ENCODE measurements around the gene STARD13. TPM values are rescaled to one million over a fixed set of nuclear protein-coding genes. Genes with fewer than 3 reads are reported as not detected.
"Not testable (repeated sequence)": the region's sequence is repeated elsewhere in the genome, so short reads cannot be mapped to it uniquely, and the experiment has no call there.

Gene STARD13
- total and polyA plus RNA-seq, 4 donors, result 2.7 to 15.3 (median 5.7) TPM

- H3K4me3 ChIP-seq (ENCODE audit: low read depth in 1 of 3, low read length in 3 of 3), result no peak overlapping the region
- H3K27ac ChIP-seq (ENCODE audit: low read depth in 1 of 2, low read length in 2 of 2), result no peak overlapping the region
- 94% methylated on average over 3 of the region's 3 CpGs for WGBS
- peaks cover 0 to 1% (median 0%) of the 10 kb centered on the region in 4 donors for H3K9me3 ChIP-seq (ENCODE audit: control insufficient read depth in 4 of 4, low read length in 3 of 4)
- H3K36me3 ChIP-seq (ENCODE audit: control insufficient read depth in 4 of 4, insufficient read depth in 3 of 4, low read depth in 1 of 4, low read length in 3 of 4), result peaks cover 0 to 2% (median 0%) of the 10 kb centered on the region in 4 donors
- DNase-seq (ENCODE audit: low spot score), result no peak
- no peaks in the 10 kb centered on the region for H3K27me3 ChIP-seq (ENCODE audit: control insufficient read depth in 4 of 4, insufficient read depth in 4 of 4, low read length in 3 of 4)
- no peak overlapping the region for H3K9ac ChIP-seq (ENCODE audit: low read depth in 1 of 2, low read length in 2 of 2)
- TF ChIP-seq HNF4G (IDR thresholded peaks at IDR 0.05), result no peak
- TF ChIP-seq HNF4A (conservative IDR thresholded peaks at IDR 0.05), result no peak
- TF ChIP-seq EGR1 (IDR thresholded peaks at IDR 0.05; ENCODE audit: low read depth in 2 of 2), result no peak
- TF ChIP-seq, protein P1, sequence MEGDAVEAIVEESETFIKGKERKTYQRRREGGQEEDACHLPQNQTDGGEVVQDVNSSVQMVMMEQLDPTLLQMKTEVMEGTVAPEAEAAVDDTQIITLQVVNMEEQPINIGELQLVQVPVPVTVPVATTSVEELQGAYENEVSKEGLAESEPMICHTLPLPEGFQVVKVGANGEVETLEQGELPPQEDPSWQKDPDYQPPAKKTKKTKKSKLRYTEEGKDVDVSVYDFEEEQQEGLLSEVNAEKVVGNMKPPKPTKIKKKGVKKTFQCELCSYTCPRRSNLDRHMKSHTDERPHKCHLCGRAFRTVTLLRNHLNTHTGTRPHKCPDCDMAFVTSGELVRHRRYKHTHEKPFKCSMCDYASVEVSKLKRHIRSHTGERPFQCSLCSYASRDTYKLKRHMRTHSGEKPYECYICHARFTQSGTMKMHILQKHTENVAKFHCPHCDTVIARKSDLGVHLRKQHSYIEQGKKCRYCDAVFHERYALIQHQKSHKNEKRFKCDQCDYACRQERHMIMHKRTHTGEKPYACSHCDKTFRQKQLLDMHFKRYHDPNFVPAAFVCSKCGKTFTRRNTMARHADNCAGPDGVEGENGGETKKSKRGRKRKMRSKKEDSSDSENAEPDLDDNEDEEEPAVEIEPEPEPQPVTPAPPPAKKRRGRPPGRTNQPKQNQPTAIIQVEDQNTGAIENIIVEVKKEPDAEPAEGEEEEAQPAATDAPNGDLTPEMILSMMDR (IDR thresholded peaks at IDR 0.05; ENCODE audit: low read depth, low read length, missing input control), result no peak
- no peak for TF ChIP-seq YY1 (IDR thresholded peaks at IDR 0.05)
- TF ChIP-seq FOXA1 (IDR thresholded peaks at IDR 0.05), result no peak
- TF ChIP-seq, protein P2, sequence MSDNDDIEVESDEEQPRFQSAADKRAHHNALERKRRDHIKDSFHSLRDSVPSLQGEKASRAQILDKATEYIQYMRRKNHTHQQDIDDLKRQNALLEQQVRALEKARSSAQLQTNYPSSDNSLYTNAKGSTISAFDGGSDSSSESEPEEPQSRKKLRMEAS (IDR thresholded peaks at IDR 0.05), result no peak
- TF ChIP-seq TAF1 (conservative IDR thresholded peaks at IDR 0.05), result no peak
- TF ChIP-seq GABPA (IDR thresholded peaks at IDR 0.05 in 1 of 2, conservative IDR thresholded peaks at IDR 0.05 in 1 of 2), result no peak
- no peaks in the 10 kb centered on the region for H3K4me1 ChIP-seq (ENCODE audit: control insufficient read depth in 4 of 4, insufficient read depth in 4 of 4, low read length in 3 of 4)
Observed at GRCh38 chr13:33244210-33244906, 41.2 kb downstream of the STARD13 start.

DNA sequence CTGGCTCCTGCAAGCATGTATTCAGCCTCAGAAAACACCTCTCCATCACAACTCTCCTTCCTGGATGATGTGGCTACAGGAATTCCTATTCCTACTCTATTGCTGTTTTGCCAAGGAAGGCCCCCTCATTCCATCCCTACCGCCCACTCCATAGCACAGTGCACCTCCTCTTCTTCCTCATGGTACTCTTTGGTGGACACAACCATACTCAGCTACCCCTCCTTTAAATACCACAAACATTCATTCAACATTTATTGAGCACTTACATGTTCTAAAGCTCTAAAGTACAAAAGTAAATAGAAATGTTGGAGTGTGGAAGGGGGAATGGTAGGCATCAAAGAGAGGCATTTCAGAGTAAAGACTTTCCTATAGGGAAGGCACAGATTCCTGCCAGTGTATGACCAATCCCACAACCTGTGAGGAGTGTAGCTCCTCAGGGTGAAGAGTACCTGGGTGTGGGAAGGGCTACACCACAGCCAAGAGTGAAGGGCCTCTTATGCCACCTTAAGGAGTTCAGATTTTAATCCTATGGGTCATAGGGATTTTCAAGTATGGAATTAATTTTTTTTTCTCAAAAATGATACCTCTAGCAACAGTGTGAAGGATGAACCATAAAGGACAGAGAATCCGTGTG lies 42.5 kb downstream of the STARD13 start:
- over 99% methylated on average over 2 of the region's 2 CpGs for WGBS
- H3K9me3 ChIP-seq (ENCODE audit: control insufficient read depth in 4 of 4, low read length in 3 of 4), result peaks cover 0 to 1% (median 0%) of the 10 kb centered on the region in 4 donors
- no peak for DNase-seq (ENCODE audit: low spot score)
- H3K4me3 ChIP-seq (ENCODE audit: low read depth in 1 of 3, low read length in 3 of 3), result no peak overlapping the region
- no peak overlapping the region for H3K27ac ChIP-seq (ENCODE audit: low read depth in 1 of 2, low read length in 2 of 2)
- no peaks in the 10 kb centered on the region for H3K27me3 ChIP-seq (ENCODE audit: control insufficient read depth in 4 of 4, insufficient read depth in 4 of 4, low read length in 3 of 4)
- no peak for TF ChIP-seq FOXA2 (IDR thresholded peaks at IDR 0.05)
- TF ChIP-seq NR2F2 (IDR thresholded peaks at IDR 0.05), result no peak
- TF ChIP-seq, protein P2 (IDR thresholded peaks at IDR 0.05), result no peak
- TF ChIP-seq RAD21 (IDR thresholded peaks at IDR 0.05), result no peak
- no peak for TF ChIP-seq YY1 (IDR thresholded peaks at IDR 0.05)
- TF ChIP-seq, protein P3, sequence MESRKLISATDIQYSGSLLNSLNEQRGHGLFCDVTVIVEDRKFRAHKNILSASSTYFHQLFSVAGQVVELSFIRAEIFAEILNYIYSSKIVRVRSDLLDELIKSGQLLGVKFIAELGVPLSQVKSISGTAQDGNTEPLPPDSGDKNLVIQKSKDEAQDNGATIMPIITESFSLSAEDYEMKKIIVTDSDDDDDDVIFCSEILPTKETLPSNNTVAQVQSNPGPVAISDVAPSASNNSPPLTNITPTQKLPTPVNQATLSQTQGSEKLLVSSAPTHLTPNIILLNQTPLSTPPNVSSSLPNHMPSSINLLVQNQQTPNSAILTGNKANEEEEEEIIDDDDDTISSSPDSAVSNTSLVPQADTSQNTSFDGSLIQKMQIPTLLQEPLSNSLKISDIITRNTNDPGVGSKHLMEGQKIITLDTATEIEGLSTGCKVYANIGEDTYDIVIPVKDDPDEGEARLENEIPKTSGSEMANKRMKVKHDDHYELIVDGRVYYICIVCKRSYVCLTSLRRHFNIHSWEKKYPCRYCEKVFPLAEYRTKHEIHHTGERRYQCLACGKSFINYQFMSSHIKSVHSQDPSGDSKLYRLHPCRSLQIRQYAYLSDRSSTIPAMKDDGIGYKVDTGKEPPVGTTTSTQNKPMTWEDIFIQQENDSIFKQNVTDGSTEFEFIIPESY (IDR thresholded peaks at IDR 0.05), result no peak
- TF ChIP-seq GABPA (IDR thresholded peaks at IDR 0.05 in 1 of 2, conservative IDR thresholded peaks at IDR 0.05 in 1 of 2), result no peak
- peaks cover 0 to 2% (median 0%) of the 10 kb centered on the region in 4 donors for H3K36me3 ChIP-seq (ENCODE audit: control insufficient read depth in 4 of 4, insufficient read depth in 3 of 4, low read depth in 1 of 4, low read length in 3 of 4)
- H3K4me1 ChIP-seq (ENCODE audit: control insufficient read depth in 4 of 4, insufficient read depth in 4 of 4, low read length in 3 of 4), result no peaks in the 10 kb centered on the region
- no peak overlapping the region for H3K9ac ChIP-seq (ENCODE audit: low read depth in 1 of 2, low read length in 2 of 2)

DNA sequence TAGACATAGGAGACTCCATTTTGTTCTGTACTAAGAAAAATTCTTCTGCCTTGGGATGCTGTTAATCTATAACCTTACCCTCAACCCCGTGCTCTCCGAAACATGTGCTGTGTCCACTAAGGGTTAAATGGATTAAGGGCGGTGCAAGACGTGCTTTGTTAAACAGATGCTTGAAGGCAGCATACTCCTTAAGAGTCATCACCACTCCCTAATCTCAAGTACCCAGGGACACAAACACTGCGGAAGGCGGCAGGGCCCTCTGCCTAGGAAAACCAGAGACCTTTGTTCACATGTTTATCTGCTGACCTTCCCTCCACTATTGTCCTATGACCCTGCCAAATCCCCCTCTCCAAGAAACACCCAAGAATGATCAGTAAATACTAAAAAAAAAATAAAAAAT lies 43.2 kb downstream of the STARD13 start:
- not testable (repeated sequence) for H3K4me3 ChIP-seq (ENCODE audit: low read depth in 1 of 3, low read length in 3 of 3); H3K9ac ChIP-seq (ENCODE audit: low read depth in 1 of 2, low read length in 2 of 2); DNase-seq (ENCODE audit: low spot score); H3K9me3 ChIP-seq (ENCODE audit: control insufficient read depth in 4 of 4, low read length in 3 of 4); H3K4me1 ChIP-seq (ENCODE audit: control insufficient read depth in 4 of 4, insufficient read depth in 4 of 4, low read length in 3 of 4); H3K36me3 ChIP-seq (ENCODE audit: control insufficient read depth in 4 of 4, insufficient read depth in 3 of 4, low read depth in 1 of 4, low read length in 3 of 4); H3K27ac ChIP-seq (ENCODE audit: low read depth in 1 of 2, low read length in 2 of 2); H3K27me3 ChIP-seq (ENCODE audit: control insufficient read depth in 4 of 4, insufficient read depth in 4 of 4, low read length in 3 of 4)
- WGBS, result 95% methylated on average over 4 of the region's 6 CpGs

Data from liver (tissue), 9 donors.